Measurements from ENCODE around the gene NHLH2.

The NHLH2 gene

DNA sequence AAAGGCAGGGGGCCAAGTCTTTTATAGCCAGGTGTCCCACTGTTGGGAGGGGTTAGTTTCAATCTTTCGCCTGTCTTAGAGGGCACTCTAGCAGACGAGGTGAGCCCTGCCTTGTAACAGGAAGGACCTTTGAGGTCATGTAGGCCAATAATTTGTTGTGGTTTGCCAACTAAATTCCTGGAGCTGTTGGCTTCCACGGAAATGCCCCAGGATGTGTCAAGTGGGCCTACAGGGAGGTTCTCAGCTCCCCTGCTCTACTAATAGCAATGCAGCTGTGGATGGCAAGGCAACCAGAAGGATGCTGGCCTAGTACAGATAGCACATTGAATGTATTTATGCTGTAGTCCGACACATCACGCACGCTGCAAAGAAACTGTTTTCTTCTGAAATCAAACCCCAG lies 50.1 kb downstream of the NHLH2 start:
- no peak for DNase-seq (ENCODE audit: low spot score)
- in situ Hi-C loops (cut with MboI; ENCODE audit: low sequenced_read_pairs, unreplicated experiment) = no loop called here
- TF ChIP-seq, protein P1, sequence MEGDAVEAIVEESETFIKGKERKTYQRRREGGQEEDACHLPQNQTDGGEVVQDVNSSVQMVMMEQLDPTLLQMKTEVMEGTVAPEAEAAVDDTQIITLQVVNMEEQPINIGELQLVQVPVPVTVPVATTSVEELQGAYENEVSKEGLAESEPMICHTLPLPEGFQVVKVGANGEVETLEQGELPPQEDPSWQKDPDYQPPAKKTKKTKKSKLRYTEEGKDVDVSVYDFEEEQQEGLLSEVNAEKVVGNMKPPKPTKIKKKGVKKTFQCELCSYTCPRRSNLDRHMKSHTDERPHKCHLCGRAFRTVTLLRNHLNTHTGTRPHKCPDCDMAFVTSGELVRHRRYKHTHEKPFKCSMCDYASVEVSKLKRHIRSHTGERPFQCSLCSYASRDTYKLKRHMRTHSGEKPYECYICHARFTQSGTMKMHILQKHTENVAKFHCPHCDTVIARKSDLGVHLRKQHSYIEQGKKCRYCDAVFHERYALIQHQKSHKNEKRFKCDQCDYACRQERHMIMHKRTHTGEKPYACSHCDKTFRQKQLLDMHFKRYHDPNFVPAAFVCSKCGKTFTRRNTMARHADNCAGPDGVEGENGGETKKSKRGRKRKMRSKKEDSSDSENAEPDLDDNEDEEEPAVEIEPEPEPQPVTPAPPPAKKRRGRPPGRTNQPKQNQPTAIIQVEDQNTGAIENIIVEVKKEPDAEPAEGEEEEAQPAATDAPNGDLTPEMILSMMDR (IDR thresholded peaks at IDR 0.05; ENCODE audit: borderline replicate concordance, control extremely low read depth, extremely low read depth, insufficient read depth, missing control alignments) = no peak

DNA sequence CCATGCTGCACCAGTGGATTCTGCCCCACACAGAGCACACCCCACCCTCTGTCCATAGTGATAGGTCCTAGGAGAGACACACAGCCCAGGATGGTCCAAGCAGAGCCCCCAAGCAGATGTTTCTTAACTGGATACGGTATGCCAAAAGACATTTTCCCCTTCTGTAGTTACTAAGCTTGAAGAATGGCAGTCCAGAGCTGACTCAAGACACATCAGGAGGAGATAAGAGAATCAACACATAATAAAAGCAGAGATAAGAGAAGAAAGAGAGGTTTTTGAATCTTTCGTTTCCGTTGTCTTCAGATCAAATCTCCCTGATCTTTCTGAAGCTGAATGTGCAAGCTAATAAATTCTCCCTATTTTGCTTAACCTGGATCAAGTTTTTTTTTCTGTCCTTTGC lies 50.6 kb downstream of the NHLH2 start:
- in situ Hi-C loops (cut with MboI; ENCODE audit: low sequenced_read_pairs, unreplicated experiment) = no loop called here
- DNase-seq (ENCODE audit: low spot score) = no peak
- TF ChIP-seq, protein P1 (IDR thresholded peaks at IDR 0.05; ENCODE audit: borderline replicate concordance, control extremely low read depth, extremely low read depth, insufficient read depth, missing control alignments) = no peak

Data from GM13976 (cell line).